Measurements from ENCODE around the gene TUBB4A. TPM values are rescaled to one million over a fixed set of nuclear protein-coding genes. Genes with fewer than 3 reads are reported as not detected.

TUBB4A gene
- total RNA-seq, 4 donors from 2014 or later: 2.1 to 13.9 (median 3.4) TPM

DNA sequence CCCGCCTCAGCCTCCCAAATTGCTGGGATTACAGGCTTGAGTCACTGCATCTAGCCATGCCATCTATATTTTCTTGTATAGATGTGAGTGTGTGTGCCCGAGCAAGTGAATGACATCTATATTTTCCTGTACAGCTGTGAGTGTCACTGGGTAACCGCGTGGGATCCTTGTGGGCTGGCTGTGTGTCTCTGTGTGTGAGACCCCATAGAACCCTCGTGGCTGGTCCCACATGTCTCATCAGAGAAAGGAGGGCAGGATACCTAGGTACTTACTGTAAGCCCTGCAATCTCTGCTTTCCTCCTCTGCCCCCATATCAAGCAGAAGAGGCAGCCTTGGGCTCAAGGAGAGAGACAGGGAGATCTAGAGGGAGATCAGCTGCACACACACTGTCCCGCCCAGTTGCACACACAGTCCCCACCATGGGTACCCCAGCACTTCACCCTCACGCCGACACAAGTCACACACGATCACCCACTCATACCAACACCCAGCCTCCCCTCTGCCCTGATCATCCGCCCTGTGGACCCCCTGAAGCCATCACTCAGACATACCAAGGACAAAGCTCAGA, 21.2 kb downstream of the TUBB4A start:
- Histone ChIP-seq H3K27me3 (peaks cover 8% of the 10 kb centered on the region), H3K9me3 (no peaks in the 10 kb centered on the region), H3K4me3 (peak overlapping the region; percentile 29), H3K4me1 (peaks cover 9% of the 10 kb centered on the region), H3K27ac (no peak overlapping the region), H3K36me3 (no peaks in the 10 kb centered on the region)
- WGBS: 71% methylated on average over 8 of the region's 10 CpGs
- TF ChIP-seq, protein P1, sequence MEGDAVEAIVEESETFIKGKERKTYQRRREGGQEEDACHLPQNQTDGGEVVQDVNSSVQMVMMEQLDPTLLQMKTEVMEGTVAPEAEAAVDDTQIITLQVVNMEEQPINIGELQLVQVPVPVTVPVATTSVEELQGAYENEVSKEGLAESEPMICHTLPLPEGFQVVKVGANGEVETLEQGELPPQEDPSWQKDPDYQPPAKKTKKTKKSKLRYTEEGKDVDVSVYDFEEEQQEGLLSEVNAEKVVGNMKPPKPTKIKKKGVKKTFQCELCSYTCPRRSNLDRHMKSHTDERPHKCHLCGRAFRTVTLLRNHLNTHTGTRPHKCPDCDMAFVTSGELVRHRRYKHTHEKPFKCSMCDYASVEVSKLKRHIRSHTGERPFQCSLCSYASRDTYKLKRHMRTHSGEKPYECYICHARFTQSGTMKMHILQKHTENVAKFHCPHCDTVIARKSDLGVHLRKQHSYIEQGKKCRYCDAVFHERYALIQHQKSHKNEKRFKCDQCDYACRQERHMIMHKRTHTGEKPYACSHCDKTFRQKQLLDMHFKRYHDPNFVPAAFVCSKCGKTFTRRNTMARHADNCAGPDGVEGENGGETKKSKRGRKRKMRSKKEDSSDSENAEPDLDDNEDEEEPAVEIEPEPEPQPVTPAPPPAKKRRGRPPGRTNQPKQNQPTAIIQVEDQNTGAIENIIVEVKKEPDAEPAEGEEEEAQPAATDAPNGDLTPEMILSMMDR (IDR thresholded peaks at IDR 0.05): no peak
- no peak for TF ChIP-seq POLR2AphosphoS5 (IDR thresholded peaks at IDR 0.05)
- no peak for TF ChIP-seq EP300 (IDR thresholded peaks at IDR 0.05)
- TF ChIP-seq POLR2A (IDR thresholded peaks at IDR 0.05): no peak
- no peak for DNase-seq (ENCODE audit: low spot score in 2 of 2)

DNA sequence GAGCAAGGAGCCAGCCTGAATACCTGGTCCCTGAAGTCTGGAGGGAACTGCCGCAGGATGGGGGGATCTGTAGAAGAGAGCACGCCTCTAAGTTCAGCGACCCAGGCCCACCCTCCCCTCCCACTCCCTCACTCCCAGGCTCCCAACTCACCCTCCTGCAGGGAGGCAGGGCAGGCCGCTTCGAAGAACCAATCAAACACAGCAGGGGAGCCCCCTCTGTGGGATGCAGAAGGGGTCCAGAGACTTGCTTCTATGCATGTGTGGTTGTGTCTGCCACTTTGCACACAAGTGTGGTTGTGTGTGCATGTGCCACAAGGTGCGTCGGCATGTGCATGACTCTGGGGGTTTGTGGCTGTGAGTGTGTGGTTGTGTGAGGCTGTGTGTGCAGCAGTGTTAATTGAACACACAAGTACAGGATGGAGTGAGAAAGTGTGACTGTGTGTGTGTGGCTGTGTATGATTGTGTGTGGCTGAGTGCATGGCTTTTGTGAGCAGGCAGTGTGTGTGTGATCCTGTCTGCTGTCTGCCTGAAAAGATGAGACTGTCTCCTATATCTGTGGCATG, 22.2 kb downstream of the TUBB4A start:
- TF ChIP-seq POLR2A (IDR thresholded peaks at IDR 0.05) (no peak), POLR2AphosphoS5 (IDR thresholded peaks at IDR 0.05) (no peak), EP300 (IDR thresholded peaks at IDR 0.05) (no peak)
- TF ChIP-seq, protein P1 (IDR thresholded peaks at IDR 0.05): no peak
- peaks cover 4% of the 10 kb centered on the region for H3K36me3 ChIP-seq
- WGBS: 85% methylated on average over 4 of the region's 7 CpGs
- H3K4me1 ChIP-seq: peaks cover 17% of the 10 kb centered on the region
- DNase-seq (ENCODE audit: low spot score in 2 of 2): no peak
- peaks cover 18% of the 10 kb centered on the region for H3K27me3 ChIP-seq
- H3K4me3 ChIP-seq: no peak overlapping the region
- H3K27ac ChIP-seq: no peak overlapping the region
- no peaks in the 10 kb centered on the region for H3K9me3 ChIP-seq

GRCh38 chr19:6478815-6479214, 23.3 kb downstream of the TUBB4A start:
- Histone ChIP-seq H3K36me3 (peaks cover 4% of the 10 kb centered on the region), H3K4me1 (peaks cover 17% of the 10 kb centered on the region), H3K9me3 (no peaks in the 10 kb centered on the region), H3K4me3 (no peak overlapping the region), H3K27me3 (peaks cover 21% of the 10 kb centered on the region), H3K27ac (no peak overlapping the region)
- DNase-seq (ENCODE audit: low spot score in 2 of 2): no peak
- no peak for TF ChIP-seq POLR2AphosphoS5 (IDR thresholded peaks at IDR 0.05)
- TF ChIP-seq EP300 (IDR thresholded peaks at IDR 0.05): no peak
- WGBS: 89% methylated on average over 3 of the region's 13 CpGs

DNA sequence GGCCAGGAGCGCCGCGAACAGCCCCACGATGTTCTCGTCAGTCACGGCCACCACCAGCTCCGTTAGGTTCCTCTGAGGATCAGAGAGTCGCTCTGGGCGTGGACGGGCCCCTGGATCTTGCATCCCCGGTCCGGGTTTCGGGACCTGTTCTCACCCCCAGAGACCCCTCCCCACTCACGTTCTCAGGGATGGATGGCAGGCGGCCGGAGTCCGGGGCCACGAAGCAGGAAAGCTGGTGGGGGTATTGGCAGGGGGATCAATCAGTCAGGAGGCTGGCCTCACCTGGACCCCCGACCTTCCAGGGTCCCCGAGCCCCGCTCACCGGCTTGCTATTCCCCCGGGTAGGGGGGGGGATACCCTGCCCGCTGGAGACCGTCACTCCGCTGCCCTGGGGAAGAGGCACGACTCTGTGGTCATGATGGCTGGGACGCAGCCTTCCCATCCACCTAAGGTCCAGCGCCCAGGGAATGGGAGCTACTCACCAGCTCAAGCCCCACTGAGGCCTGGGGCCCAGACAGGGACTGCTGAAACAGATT, 25.1 kb downstream of the TUBB4A start:
- H3K4me3 ChIP-seq: peak overlapping the region; percentile 31
- no peak for TF ChIP-seq POLR2A (IDR thresholded peaks at IDR 0.05)
- TF ChIP-seq, protein P1 (IDR thresholded peaks at IDR 0.05): no peak
- no peak for TF ChIP-seq EP300 (IDR thresholded peaks at IDR 0.05)
- TF ChIP-seq POLR2AphosphoS5 (IDR thresholded peaks at IDR 0.05): no peak
- H3K36me3 ChIP-seq: peaks cover 4% of the 10 kb centered on the region
- no peaks in the 10 kb centered on the region for H3K9me3 ChIP-seq
- peaks cover 21% of the 10 kb centered on the region for H3K27me3 ChIP-seq
- no peak overlapping the region for H3K27ac ChIP-seq
- peaks cover 17% of the 10 kb centered on the region for H3K4me1 ChIP-seq
- no peak for DNase-seq (ENCODE audit: low spot score in 2 of 2)
- WGBS: 25% methylated on average over 15 of the region's 29 CpGs

DNA sequence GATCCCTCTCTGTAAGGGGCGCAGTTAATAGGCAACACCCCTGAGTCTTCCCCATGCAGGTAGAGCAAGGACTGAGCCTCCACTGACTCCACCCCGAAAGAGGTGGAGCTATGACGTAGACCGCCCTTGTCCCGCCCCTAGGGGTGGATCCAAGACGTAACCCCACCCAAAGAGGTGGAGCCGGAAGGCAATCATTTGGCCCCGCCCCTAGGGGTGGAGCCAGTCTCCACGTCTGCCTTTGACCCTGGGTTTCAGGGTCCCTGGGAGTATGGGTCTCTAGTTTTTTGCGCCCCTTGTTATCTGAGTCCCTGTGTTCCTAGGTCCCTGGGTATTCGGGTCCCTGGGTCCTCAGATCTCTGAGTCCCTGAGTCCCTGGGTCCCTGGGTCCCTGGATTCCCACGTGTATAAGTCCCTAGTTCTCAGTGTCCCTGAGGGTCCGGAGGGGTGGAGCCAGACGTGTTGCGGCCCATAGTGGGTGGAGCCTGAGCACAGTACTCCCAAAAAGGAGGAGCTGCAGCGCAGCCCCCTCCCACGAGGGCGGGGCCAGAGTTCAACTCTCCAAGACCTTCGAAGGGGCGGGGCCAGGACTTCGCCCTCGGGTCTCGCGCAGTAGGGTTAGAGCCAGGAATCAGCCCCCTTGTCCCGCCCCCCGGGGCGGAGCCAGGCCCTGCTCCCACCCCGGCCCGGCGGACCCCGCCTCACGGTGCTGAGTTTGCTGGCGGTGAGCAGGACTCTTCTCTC, 25.8 kb downstream of the TUBB4A start:
- WGBS: 19% methylated on average over 19 of the region's 33 CpGs
- TF ChIP-seq EP300 (IDR thresholded peaks at IDR 0.05) (no peak), POLR2A (IDR thresholded peaks at IDR 0.05) (no peak), POLR2AphosphoS5 (IDR thresholded peaks at IDR 0.05) (no peak)
- TF ChIP-seq, protein P1 (IDR thresholded peaks at IDR 0.05): no peak
- Histone ChIP-seq H3K9me3 (no peaks in the 10 kb centered on the region), H3K27me3 (peaks cover 21% of the 10 kb centered on the region), H3K27ac (no peak overlapping the region), H3K4me1 (peaks cover 17% of the 10 kb centered on the region), H3K36me3 (peaks cover 4% of the 10 kb centered on the region), H3K4me3 (peak overlapping the region; percentile 31)
- DNase-seq (ENCODE audit: low spot score in 2 of 2): peak in 1 of 2 donors; percentile 81
